H4 (cell line): Measurements from ENCODE around the gene MISP. TPM values are rescaled to one million over a fixed set of nuclear protein-coding genes. Genes with fewer than 3 reads are reported as not detected.
A peak's percentile ranks its signal among the peaks of the same experiment; 100 is the strongest.

Experiments
- DNase-seq: peaks from one replicate; pipeline ENCODE4 v3.0.0-alpha.2; 2015; ENCODE audit warnings: low spot score
- total RNA-seq: library from RNA; depleted of rRNA; stranded (reverse); fragments of >200 nt; shearing (Covaris generic); gene quantifications from 2 replicates; pipeline ENCODE4 v1.2.3, GENCODE V29; 2014

Gene MISP
- total RNA-seq, 1 experiment from 2014 or later: not detected

DNA sequence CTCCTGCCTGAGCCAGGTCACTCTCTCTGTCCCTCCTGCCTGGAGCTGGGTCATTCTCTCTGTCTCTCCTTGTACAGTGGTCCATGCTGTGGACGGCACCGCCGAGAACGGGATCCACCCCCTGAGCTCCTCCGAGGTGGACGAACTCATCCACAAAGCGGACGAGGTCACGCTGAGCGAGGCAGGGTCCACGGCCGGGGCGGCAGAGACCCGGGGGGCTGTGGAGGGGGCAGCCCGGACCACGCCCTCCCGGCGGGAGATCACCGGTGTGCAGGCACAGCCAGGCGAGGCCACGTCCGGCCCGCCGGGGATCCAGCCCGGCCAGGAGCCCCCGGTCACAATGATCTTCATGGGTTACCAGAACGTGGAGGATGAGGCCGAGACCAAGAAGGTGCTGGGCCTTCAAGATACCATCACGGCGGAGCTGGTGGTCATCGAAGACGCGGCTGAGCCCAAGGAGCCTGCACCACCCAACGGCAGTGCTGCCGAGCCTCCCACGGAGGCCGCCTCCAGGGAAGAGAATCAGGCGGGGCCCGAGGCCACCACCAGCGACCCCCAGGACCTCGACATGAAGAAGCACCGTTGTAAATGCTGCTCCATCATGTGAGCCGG lies 4.6 kb upstream of the MISP start:
- no peak for DNase-seq

DNA sequence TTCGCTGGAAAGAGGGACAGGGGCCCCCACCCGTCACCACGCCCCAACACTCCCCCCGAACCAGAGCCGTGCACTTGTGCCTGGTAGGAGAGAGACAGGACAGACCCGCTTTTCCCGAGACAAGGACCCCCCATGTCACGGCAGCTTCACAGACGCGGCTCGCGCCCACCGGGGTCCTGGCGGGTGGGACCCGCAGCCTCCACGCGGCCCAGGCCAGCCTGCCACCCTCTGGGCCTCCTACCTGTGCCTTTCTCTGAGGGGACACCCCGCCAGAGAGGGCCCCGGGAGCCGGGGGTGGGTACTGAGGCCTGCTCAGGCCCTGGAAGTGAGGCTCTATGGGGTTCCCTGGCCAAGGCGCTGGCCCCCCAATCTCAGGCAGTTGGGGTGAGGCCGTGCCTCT lies 4.0 kb upstream of the MISP start:
- no peak for DNase-seq

DNA sequence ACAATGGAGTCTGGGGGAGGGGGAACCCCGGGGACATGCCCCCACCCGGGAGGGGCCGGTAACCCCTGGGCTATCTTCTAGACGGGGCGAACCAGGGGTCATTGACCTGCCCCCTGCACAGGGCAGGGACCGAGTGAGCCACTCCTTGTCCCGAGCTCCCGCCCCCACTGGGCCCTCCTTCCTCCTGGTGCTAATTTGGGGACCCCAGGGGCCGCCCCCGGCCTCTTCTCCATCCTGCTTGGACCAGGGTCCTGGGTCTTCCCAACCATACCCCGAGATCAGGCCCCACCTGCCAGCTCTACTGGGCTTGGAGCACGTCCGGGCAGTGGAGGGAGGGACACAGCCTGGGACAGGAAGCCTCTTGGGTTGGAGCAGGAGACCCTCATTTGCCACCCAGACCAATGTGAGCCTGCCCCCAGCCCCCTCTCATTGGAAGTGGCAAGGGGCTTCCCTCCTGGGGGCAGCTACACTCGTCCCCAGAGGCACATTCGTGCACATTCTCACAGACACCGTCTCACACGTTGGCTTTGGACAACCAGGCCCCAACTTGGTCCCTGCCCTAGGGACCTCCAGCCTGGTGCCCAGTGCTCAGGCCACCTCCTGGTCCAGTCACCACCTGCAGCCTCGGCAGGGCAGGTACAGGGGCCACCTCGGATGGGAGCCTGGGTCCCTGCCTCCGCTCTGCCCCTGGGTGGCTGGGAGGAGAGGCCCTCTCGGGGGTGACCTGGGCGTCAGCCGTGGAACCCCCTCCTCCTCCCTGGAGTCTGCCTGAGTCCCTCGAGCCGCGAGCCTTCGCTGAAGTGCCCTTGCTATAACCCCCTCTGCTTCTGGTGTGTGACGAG lies 3.3 kb upstream of the MISP start:
- DNase-seq: no peak

DNA sequence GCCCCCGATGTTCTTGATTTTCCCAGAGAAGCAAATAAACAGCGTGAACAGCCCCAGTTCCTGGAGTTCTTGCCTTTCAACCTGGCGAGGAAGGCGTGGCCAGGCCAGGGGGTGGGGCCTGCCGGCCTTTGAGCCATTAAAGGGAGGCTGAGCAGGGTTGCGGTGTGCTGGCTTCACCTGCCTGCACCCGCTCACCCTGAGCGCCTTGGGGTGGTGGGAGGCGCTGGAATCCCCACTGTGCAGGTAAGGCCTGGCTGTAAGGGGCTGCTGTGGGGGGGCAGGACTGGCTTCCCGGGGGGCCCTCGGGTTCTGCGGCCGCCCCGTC lies 2.7 kb upstream of the MISP start:
- no peak for DNase-seq

DNA sequence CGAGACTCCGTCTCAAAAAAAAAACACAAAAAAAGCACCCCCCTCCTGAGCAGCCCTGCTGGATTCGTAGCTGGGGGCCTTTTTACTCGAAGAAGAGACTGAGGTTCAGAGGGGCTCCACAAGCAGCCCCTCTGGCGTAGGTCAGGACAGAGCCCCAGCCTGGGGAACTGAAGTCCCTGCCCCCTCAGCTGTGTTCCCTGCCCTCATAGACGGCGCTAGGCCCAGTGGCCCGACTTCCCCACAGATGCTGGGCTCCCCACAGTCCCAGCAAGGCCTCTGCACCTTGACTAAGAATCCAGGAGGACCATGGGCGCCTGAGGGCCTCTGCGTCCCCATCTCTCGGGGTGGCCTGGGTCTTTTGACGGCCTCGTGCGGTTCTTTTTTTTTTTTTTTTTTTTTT lies 1.1 kb upstream of the MISP start:
- DNase-seq: no peak

DNA sequence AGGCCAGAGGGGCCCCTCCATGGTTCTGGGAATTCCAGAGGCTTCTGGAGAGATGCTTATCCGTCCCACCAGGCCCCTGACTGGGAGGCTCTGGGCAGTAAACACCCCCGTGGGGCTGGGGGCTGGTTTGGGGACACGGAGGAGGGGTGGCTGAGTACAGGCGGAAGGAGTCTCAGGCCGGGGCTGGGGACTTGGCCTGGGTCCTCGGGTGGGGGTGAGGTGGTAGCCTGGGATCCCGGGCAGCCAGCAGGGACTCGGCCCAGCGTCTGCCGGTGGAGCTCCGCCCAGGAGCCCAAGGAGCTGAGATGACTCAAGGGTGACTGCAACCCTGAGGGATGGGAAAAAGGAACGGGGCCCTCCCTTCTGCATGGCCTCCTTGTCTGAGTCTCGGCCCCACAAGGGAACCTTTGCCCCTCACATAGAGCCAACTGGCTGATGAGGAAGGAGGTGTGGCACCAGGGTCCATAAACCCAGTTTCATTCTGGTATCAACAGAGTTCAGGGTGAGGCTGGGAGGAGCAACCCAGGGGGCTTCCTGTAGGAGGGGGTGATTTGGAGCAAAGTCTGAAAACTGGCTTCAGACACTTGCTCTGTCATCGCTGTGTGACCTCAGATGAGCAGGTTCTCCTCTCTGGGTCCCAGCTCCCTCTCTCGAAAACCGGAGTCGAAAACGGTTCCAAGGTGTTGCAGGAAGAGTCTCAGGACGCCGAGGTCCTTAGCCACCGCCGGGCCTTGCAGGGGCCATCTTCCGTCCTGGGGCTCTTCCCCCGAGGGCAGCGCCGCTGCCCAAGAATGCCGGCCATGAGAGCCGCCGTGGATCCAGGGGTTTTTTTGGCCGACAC lies 809 bp downstream of the MISP start:
- peak; percentile 62 for DNase-seq

DNA sequence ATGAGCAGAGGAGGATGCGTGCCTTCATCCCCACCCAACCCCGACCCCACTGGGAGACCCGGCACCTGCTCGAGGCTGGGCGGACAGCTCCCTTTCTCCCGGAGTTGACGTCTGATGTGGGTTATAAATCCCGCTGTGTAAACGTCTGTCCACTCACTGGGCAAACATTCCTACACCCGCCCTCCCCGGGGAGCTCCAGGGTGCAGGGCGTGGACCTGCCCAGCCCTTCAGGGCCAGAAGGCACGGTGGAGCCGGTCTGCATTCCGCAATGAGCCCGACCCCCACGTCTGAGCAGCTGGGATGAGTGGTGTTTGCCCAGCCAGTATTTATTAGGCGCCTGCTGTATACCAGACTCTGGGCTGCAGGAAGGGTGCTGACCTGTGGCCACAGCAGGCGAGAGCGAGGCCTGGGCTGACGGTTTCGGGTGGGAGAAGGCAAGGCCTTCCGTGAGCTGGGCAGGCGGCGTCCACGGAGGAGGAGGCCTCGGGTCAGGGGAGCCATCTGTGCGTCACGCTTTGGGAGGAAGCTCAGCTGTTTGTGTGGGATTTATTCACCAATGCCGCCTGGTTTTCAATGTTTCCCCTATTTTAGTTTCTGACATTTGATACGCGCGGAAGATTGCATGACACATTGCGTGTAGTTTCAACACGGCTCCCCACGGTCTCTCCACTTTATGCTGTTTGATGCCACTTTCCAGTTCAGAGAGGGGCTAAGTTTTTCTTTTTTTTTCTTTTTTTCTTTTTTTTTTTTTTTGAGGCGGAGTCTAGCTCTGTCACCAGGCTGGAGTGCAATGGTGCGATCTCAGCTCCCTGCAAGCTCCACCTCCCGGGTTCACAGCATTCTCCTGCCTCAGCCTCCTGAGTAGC lies 2.0 kb downstream of the MISP start:
- peak; percentile 67 for DNase-seq

DNA sequence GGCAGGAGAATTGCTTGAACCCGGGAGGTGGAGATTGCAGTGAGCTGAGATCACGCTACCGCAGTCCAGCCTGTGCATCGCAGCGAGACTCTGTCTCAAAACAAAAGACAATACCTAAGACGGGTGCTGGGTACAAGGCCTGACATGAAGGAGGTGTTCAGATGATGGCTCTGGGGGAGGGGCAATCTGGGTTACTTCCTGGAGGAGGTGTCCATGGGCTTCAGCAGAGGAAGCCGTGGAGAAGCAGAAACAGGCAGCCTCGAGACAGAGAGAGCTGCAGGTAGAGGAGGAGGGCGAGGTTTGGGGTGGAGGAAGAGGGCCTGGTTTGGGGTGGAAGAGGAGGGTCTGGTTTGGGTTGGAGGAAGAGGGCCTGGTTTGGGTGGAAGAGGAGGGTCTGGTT lies 3.6 kb downstream of the MISP start:
- DNase-seq: no peak

DNA sequence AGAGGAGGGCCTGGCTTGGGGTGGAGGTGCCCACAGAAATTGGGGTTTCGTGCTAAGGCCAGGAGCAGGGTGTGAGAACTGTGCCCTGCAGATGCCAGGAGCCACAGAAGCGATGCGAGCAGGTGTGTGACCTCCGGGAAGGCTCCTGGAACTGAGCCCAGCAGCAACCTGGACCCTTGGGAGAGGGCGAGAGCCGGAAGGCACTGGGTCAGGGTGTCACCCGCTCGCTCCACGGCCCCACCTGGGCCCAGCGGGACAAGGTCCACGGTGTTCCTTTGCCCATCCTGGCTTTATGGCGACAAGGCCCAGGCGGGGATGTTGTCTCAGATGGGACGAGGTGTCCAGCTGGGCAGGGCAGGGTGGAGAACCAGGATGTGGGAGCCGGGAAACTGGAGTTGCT lies 4.2 kb downstream of the MISP start:
- DNase-seq: no peak

DNA sequence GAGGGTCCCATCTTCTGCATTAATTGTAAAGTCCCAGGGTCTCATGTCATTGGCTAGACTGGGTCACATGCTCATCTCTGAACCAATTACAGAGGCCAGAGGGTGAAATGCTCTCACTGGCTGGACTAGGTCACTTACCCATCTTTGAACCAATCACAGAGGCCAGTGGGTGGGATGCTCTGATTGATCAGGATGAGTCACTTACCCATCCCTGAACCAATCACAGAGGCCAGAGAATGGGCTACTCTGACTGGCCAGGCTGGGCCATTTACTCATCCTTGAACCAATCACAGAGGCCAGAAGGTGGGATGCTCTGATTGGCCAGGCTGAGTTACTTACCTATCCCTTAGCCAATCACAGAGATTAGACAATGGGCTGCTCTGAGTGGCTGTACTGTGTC lies 5.3 kb downstream of the MISP start:
- peak; percentile 25 for DNase-seq

DNA sequence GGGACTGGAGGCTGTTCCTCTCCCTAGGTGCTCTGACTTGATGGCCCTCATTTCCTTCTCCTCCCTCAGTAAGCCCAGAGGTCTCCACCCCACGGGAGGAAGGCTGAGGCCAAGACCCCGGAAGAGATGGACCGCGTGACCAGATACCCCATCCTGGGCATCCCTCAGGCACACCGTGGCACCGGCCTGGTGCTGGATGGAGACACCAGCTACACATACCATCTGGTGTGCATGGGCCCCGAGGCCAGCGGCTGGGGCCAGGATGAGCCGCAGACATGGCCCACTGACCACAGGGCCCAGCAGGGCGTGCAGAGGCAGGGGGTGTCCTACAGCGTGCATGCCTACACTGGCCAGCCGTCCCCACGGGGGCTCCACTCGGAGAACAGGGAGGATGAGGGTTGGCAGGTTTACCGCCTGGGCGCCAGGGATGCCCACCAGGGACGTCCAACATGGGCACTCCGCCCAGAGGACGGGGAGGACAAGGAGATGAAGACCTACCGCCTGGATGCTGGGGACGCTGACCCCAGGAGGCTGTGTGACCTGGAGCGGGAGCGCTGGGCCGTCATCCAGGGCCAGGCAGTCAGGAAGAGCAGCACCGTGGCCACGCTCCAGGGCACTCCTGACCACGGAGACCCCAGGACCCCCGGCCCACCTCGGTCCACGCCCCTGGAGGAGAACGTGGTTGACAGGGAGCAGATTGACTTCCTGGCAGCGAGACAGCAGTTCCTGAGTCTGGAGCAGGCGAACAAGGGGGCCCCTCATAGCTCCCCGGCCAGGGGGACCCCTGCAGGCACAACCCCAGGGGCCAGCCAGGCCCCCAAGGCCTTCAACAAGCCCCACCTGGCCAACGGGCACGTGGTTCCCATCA lies 6.1 kb downstream of the MISP start:
- no peak for DNase-seq

DNA sequence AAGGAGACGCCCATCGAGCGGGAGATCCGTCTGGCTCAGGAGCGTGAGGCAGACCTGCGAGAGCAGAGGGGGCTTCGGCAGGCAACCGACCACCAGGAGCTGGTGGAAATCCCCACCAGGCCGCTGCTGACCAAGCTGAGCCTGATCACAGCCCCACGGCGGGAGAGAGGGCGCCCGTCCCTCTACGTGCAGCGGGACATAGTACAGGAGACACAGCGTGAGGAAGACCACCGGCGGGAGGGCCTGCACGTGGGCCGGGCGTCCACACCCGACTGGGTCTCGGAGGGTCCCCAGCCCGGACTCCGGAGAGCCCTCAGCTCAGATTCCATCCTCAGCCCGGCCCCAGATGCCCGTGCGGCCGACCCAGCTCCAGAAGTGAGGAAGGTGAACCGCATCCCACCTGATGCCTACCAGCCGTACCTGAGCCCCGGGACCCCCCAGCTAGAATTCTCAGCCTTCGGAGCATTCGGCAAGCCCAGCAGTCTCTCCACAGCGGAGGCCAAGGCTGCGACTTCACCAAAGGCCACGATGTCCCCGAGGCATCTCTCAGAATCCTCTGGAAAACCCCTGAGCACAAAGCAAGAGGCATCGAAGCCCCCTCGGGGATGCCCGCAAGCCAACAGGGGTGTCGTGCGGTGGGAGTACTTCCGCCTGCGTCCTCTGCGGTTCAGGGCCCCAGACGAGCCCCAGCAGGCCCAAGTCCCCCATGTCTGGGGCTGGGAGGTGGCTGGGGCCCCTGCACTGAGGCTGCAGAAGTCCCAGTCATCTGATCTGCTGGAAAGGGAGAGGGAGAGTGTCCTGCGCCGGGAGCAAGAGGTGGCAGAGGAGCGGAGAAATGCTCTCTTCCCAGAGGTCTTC lies 7.1 kb downstream of the MISP start:
- no peak for DNase-seq

DNA sequence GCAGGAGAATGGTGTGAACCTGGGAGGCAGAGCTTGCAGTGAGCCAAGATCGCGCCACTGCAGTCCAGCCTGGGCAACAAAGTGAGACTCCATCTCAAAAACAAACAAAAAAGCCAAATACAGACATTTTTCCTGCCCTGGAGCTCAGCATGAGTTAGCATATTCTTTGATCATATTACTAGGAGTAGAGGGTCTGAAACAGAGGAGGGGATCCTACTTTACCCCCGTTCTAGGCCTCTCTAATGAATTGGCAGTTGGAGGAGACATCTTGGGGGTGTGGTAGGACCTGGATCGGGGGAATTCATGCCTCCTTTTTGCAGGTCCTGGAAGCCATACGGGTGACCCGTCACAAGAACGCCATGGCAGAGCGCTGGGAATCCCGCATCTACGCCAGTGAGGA lies 12.3 kb downstream of the MISP start:
- no peak for DNase-seq

DNA sequence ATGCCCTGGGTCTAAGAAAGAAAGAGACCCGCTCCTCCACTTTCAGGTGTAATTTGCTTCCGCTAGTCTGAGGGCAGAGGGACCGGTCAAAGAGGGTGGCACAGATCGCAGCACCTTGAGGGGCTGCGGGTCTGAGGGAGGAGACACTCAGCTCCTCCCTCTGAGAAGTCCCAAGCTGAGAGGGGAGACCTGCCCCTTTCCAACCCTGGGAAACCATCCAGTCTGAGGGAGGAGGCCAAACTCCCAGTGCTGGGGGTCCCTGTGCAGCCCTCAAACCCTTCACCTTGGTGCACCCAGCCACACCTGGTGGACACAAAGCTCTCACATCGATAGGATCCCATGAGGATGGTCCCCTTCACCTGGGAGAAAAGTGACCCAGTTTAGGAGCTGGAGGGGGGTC lies 13.0 kb downstream of the MISP start:
- DNase-seq: no peak

DNA sequence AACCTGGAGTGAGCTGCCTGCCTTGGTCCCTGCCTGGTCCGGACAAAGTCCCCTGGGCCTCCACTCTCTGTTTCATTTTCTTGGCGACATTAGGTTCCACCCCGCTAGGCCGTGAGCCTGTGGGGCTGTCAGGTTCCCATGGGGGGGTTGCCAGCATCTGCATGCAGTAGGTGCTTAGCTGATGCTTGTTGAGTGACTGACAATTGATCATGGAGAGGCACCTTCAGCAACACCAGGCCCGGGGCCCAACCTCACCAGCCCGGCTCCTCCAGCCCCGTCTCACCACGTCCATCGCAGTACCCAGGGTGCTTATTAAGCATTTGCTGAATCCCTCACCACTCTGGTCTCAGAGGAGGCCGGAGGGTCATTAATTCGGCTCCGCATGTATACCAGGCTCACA lies 13.4 kb downstream of the MISP start:
- no peak for DNase-seq

DNA sequence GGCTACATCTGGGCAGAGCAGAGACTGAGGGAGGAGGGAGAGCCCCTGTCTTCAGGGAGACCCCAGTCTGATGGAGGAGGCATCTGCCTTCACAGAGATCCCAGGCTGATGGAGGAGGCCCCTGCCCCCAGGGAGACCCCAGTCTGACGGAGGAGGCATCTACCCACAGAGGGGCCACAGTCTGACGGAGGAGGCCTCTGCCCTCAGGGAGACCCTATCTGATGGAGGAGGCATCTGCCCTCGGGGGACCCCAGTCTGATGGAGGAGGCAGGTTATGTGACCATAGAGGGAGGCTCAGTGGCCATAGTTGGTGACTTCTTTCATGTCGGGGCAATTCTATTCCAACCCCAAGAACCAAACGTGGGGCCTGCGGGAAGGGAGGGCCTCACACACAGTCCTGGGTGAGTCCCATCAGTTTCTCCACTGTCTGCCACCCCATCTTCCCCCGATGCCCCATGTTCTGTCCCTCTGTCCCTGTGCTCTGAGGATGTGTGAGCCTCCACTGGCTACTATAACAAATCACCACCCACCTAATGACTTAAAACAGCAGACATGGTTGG lies 14.3 kb downstream of the MISP start:
- DNase-seq: no peak

DNA sequence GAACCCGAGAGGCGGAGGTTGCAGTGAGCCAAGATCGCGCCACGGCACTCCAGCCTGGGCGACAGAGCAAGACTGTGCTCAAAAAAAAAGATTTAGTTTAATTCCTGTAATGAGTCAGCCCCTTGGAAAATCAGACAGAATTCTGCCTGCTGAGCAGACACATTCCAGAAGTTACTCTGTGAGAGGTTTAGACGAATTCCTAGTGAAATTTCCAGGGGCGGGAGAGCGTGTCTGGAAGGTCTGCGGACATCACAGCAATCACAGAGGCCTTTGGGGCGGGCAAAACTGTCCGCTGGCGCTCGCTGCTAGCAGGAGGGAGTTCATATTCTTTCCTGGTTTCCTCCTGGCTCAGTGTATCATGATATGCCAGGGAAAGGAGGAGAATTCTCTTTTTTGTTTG lies 17.5 kb downstream of the MISP start:
- DNase-seq: no peak

DNA sequence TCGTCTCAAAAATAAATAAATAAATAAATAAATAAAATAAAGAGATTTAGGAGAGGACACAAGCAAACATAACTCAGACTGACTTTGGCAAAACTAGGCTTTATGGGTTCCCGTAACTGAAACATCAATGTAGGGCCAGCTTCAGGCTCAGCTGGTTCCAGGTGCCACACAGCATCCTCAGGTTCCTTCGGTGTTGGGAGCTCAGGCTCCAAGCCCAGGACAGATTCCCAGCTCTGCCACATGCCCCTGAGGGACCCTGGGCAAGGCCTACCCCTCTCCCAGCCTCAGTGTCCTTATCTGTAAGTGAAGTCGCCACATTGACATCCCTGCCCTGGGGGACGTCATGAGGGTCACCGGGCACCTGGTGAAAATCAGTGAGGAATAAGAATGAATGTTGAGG lies 18.7 kb downstream of the MISP start:
- DNase-seq: no peak

DNA sequence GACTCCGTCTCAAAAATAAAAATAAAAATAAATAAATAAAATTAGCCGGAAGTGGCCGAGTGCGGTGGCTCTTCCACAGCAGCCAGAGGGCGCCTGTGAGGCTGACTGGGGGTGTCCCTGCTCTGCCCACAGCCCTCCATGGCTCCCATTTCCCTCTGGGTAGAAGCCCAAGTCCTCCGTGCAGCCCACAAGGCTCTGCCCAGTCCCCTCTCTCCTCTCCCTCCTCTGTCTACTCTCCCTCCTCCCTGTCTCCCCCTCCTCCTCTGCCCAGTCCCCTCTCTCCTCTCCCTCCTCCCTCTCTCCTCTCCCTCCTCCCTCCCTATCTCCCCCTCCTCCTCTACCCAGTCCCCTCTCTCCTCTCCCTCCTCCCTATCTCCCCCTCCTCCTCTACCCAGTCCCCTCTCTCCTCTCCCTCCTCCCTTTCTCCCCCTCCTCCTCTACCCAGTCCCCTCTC lies 20.4 kb downstream of the MISP start:
- peak; percentile 67 for DNase-seq

DNA sequence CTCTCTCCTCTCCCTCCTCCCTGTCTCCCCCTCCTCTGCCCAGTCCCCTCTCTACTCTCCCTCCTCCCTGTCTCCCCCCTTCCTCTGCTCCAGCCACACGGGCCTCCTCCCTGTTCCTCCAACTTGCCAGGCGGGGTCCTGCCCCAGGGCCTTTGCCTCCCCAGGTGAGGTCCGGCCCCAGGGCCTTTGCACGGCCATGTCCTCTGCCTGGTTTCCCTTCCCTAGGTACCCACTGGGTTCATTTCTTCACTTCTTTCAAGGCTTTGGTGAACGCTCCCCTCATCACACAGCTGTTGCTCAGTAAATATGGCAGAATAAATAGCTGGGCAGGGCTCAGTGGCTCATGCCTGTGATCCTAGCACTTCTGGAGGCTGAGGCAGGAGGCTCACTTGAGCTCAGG lies 21.2 kb downstream of the MISP start:
- DNase-seq: no peak
